KMS-11 (cell line): Measurements from ENCODE around the gene PPP1R2C.

Experiments
- H2AFZ ChIP-seq: fragments of 200-600 bp; sonication (generic); 2 replicates; pipeline ENCODE4 v1.6.1; 2016; ENCODE audit warnings: antibody characterized with exemption, mixed run types, low read depth
- H3K27ac ChIP-seq: fragments of 200-600 bp; sonication (generic); 2 replicates; pipeline ENCODE4 v1.6.1; 2016; ENCODE audit warnings: mild to moderate bottlenecking, mixed run types
- H3K27me3 ChIP-seq: fragments of 200-600 bp; sonication (generic); 2 replicates; pipeline ENCODE4 v1.6.1; 2017; ENCODE audit warnings: mild to moderate bottlenecking, low read depth, mixed run types, moderate library complexity; ENCODE audit not compliant: insufficient read depth
- H3K36me3 ChIP-seq: fragments of 200-600 bp; sonication (generic); 2 replicates; pipeline ENCODE4 v1.6.1; 2017; ENCODE audit warnings: mild to moderate bottlenecking, mixed run types; ENCODE audit not compliant: insufficient read depth
- H3K4me1 ChIP-seq: fragments of 200-600 bp; sonication (generic); 2 replicates; pipeline ENCODE4 v1.6.1; 2016; ENCODE audit warnings: mild to moderate bottlenecking, low read depth, mixed run types; ENCODE audit not compliant: poor library complexity, severe bottlenecking
- H3K4me2 ChIP-seq: fragments of 200-600 bp; sonication (generic); 2 replicates; pipeline ENCODE4 v1.7.0; 2016; ENCODE audit warnings: mild to moderate bottlenecking, mixed run types
- H3K4me3 ChIP-seq: fragments of 200-600 bp; sonication (generic); IDR thresholded peaks from 2 replicates; pipeline ENCODE4 v1.6.1; 2017; ENCODE audit warnings: low read depth, low read length, mixed read lengths; ENCODE audit not compliant: insufficient read depth
- H3K79me2 ChIP-seq: fragments of 200-600 bp; sonication (generic); 2 replicates; pipeline ENCODE4 v1.6.1; 2016; ENCODE audit warnings: low read depth, mixed run types; ENCODE audit not compliant: insufficient read depth
- H3K9ac ChIP-seq: fragments of 200-600 bp; sonication (generic); 2 replicates; pipeline ENCODE4 v1.6.1; 2016; ENCODE audit warnings: mild to moderate bottlenecking, mixed run types
- H4K20me1 ChIP-seq: fragments of 200-600 bp; sonication (generic); 2 replicates; pipeline ENCODE4 v1.6.1; 2016; ENCODE audit warnings: mild to moderate bottlenecking, mixed run types; ENCODE audit not compliant: insufficient read depth
- CTCF ChIP-seq: fragments of 200-600 bp; sonication (generic); conservative IDR thresholded peaks from 2 replicates; pipeline ENCODE4 v1.6.1; 2017; ENCODE audit warnings: low read depth, mild to moderate bottlenecking, antibody characterized with exemption, low read length, moderate library complexity, mixed read lengths

Gene PPP1R2C

GRCh38 chrX:42821803-42822443, 44.0 kb upstream of the PPP1R2C start:
- H3K27me3 ChIP-seq = no peaks in the 10 kb centered on the region
- no peak overlapping the region for H3K27ac ChIP-seq
- H2AFZ ChIP-seq = no peak overlapping the region
- H3K9ac ChIP-seq = no peak overlapping the region
- no peaks in the 10 kb centered on the region for H3K79me2 ChIP-seq
- no peaks in the 10 kb centered on the region for H3K36me3 ChIP-seq
- peaks cover 14% of the 10 kb centered on the region for H3K4me1 ChIP-seq
- H4K20me1 ChIP-seq = no peaks in the 10 kb centered on the region
- no peak overlapping the region for H3K4me3 ChIP-seq
- no peak for TF ChIP-seq CTCF
- no peak overlapping the region for H3K4me2 ChIP-seq

GRCh38 chrX:42818151-42818921, 40.4 kb upstream of the PPP1R2C start:
- Histone ChIP-seq H3K36me3 (no peaks in the 10 kb centered on the region), H3K79me2 (no peaks in the 10 kb centered on the region), H3K4me3 (no peak overlapping the region), H2AFZ (no peak overlapping the region), H3K27me3 (no peaks in the 10 kb centered on the region), H4K20me1 (no peaks in the 10 kb centered on the region), H3K9ac (no peak overlapping the region), H3K4me1 (peaks cover 4% of the 10 kb centered on the region), H3K4me2 (no peak overlapping the region), H3K27ac (no peak overlapping the region)
- TF ChIP-seq CTCF = no peak

- no peak overlapping the region for H2AFZ ChIP-seq
- TF ChIP-seq CTCF = no peak
- no peaks in the 10 kb centered on the region for H3K79me2 ChIP-seq
- H3K27me3 ChIP-seq = no peaks in the 10 kb centered on the region
- H3K4me1 ChIP-seq = no peaks in the 10 kb centered on the region
- no peak overlapping the region for H3K4me3 ChIP-seq
- no peaks in the 10 kb centered on the region for H3K36me3 ChIP-seq
- H3K9ac ChIP-seq = no peak overlapping the region
- H4K20me1 ChIP-seq = no peaks in the 10 kb centered on the region
- no peak overlapping the region for H3K27ac ChIP-seq
- H3K4me2 ChIP-seq = no peak overlapping the region
These were observed 31.6 kb upstream of the PPP1R2C start for GRCh38 chrX:42809569-42809968.

- Histone ChIP-seq H3K4me3 (no peak overlapping the region), H4K20me1 (no peaks in the 10 kb centered on the region), H3K4me1 (no peaks in the 10 kb centered on the region), H3K36me3 (no peaks in the 10 kb centered on the region), H3K27me3 (no peaks in the 10 kb centered on the region), H2AFZ (no peak overlapping the region), H3K4me2 (no peak overlapping the region), H3K9ac (no peak overlapping the region), H3K79me2 (no peaks in the 10 kb centered on the region), H3K27ac (no peak overlapping the region)
- TF ChIP-seq CTCF = no peak
These were observed 29.4 kb upstream of the PPP1R2C start for GRCh38 chrX:42807393-42807792.
